Myocyte (in vitro differentiated cells): ENCODE data around the gene FBN3. TPM values are rescaled to one million over a fixed set of nuclear protein-coding genes. Genes with fewer than 3 reads are reported as not detected.

ENCODE experiments used
- DNase-seq: peaks from one replicate; pipeline ENCODE4 v3.0.0-alpha.2; 2012; ENCODE audit warnings: low read depth
- total RNA-seq: library from RNA; depleted of rRNA; stranded (reverse); fragments of >200 nt; gene quantifications from 2 replicates; pipeline ENCODE4 v1.2.3, GENCODE V29; 2014

The FBN3 gene
- total RNA-seq, 1 donor from 2014 or later: not detected

DNA sequence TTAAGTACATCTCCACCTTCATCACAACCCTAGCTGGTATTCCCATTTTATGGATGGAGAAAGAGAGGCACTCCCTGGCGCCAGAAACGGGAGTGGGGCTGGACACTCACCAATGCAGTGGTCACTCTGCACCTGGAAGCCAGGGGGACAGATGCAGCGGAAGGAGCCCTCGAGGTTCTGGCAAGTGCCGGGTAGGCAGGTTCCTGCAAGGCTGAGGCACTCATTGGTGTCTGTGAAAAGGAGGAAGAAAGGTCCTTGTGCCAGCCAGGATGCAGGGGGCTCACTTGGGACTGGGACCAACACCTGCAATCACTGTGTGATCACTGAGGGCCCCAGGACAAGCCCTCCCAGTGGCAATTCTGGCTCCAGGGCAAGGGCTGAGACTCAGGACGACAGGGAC, 55.1 kb downstream of the FBN3 start:
- no peak for DNase-seq

DNA sequence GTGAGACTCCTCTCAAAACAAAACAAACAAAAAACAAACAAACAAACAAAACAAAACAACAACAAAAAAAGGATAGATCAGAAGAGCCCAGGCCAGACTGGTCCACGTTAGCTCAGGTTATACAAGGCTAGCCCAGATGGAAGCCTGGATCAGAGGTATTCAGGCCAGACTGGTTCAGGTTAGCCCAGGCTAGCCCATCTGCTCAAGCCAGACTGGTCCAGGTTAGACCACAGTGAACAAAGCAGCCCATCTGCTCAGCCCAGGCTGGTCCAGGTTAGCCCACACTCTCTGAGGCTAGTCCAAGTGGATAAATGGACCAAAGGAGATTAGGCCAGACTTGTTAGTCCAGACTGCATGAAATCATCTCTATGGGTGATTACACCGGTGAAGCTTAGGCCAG, 55.7 kb downstream of the FBN3 start:
- DNase-seq: no peak

DNA sequence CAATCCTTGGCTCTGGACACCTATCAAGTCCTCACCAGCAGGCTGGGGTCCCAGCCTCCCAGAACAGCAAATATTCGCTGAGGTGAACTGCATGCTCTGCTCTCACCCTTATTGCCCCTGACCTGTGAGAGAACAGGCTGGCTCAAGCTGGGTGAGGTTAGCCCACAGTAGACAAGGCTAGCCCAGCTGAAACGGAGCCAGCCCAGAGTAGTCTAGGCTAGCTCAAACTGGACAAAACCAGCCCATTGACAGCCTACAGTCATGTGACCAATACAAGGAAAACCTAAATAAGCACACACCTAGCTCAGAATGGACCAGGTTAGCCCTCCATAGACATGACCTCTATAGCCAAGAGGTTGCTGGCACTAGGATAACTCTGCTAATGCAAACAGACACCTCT, 58.4 kb downstream of the FBN3 start:
- DNase-seq: no peak

- no peak for DNase-seq
Measured at GRCh38 chr19:8089664-8090601, 59.5 kb downstream of the FBN3 start.

DNA sequence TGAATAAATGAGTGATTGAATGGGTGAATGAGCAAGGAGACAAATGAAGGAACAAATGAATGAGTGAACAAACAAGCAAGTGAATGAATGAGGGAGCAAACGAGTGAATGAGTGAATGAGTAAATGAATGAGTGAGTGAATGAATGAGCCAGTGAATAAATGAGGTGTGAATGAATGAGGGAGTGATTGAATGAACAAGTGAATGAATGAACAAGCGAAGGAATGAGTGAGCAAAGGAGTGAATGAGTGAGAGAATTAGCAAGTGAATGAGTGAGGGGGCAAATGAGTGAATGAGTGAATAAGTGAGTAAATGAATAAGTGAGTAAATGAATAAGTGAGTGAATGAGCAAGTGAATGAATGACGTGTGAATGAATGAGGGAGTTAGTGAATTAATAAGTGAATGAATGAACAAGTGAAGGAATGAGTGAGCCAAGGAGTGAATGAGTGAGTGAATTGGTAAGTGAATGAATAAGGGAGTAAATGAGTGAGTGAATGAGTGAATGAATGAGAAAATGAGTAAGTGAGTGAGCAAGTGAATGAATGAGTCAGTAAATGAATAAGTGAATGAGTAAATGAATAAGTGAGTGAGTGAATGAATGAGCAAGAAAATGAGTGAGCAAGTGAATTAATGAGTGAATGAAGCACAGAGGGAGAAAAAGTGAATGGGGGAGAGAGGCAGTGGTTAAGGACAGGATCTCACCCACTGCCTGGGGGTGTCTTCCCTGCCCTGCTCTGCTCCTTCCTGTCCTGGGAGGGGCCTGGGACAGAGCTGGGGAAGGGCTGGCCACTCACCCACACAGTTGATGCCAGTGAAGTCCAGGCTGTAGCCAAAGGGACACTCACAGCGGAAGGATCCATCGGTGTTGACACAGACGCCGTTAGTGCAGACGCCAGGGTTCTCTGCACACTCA, 60.4 kb downstream of the FBN3 start:
- no peak for DNase-seq

DNA sequence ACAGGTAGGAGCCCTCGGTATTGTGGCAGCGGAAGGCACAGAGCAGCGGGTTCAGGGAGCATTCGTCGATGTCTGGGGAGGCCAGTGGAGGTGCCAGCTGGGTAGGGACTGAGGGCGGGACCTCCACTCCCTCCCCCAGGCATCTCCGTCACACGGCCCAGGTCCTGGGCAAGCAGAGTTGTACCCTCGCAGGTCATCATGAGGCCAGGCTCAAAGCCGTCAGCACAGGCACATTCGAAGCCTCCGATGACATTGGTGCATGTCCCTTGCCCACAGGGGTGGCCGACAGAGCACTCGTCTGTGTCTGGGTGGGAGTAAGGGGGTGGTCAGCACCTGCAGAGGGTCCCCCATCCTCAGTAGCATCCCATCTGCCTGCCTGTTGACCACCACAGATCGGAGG, 61.5 kb downstream of the FBN3 start:
- DNase-seq: no peak

- DNase-seq: no peak
Measured at GRCh38 chr19:8086849-8087248, 62.5 kb downstream of the FBN3 start.

DNA sequence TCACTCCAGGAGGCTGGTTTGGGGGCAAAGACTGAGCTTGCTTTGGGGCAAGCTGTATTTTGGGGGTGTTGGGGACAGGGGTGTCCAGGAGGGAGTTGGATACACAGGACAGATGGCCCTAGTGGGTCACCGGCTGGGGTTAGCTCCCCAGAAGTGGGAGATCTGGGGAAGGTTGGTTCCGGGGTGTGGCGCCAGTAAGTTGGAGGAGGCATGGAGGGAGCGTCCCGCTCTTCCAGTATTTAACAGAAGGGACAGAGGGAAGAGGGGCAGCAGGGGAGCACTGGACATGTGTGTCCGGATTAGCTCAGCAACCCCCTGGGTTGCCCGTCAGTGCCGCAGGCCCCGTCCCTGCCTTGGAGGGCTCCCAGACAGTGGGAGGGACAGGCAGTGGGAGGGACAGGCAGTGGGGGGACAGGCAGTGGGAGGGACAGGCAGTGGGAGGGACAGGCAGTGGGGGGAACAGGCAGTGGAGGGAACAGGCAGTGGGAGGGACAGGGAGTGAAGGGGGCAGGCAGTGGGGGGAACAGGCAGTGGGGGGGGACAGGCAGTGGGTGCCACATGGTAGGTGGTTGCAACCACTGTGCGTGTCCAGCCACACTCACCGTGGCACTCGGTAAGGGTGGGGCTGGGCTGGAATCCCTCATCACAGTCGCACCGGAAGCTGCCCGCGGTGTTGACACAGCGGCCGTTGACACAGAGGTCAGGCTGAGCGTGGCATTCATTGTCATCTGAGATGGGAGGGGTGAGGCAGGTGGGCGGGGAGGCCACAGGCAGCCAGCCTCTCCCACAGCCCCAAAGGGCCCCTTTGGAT, 63.6 kb downstream of the FBN3 start:
- peak; percentile 13 for DNase-seq

DNA sequence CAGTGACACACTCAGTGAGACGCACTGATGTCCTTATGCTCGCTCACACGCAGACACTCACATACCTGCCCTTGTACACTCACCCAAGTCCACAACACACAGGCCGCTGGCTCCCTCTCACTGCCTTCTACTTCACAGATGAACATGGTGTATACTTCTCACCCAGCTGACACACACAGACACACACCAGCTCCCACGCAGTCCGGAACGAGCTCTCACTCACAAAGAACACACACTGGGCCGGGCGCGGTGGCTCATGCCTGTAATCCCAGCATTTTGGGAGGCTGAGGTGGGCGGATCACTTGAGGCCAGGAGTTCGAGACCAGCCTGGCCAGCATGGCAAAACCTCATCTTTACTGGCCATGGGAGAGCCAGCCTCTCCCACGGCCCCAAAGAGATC, 65.2 kb downstream of the FBN3 start:
- DNase-seq: no peak

GRCh38 chr19:8083141-8083540, 66.3 kb downstream of the FBN3 start:
- no peak for DNase-seq

DNA sequence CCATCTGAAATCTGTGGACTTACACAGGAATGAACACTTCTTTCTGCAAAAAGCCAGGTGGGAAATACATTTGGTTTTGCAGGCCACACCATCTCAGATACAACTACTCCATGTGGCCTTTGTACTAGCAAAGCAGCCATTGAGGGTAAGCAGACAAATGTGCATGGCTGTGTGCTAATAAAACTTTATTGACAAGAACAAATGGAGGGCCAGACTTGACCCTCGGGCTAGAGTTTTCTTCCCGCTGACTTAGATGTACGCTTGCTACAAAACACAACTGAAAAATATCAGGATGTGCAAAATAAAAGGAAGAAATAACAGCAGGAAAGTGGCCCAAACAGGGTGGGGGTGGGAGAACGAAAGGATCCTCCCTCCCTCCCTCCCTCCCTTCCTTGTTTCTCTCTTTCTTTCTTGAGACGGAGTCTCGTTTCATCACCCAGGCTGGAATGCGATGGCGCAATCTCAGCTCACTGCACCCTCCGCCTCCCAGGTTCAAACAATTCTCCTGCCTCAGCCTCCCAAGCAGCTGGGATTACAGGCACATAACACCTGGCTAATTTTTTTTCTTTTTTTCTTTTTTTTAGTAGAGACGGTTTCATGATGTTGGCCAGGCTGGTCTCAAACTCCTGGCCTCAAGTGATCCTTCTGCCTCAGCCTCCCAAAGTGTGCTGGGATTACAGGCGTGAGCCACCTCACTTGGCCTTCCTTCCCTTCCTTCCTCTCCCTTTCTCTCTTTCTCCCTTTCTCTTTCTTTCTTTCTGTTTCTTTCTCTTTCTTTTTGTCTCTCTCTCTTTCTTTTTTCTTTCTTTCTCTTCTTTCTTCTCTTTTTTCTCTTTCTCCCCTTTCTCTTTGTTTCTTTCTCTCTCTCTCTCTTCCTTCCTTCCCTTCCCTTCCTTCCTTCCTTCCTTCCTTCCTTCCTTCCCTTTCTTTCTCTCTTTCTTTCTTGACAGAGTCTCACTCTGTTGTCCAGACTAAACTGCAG, 67.5 kb downstream of the FBN3 start:
- DNase-seq: no peak

DNA sequence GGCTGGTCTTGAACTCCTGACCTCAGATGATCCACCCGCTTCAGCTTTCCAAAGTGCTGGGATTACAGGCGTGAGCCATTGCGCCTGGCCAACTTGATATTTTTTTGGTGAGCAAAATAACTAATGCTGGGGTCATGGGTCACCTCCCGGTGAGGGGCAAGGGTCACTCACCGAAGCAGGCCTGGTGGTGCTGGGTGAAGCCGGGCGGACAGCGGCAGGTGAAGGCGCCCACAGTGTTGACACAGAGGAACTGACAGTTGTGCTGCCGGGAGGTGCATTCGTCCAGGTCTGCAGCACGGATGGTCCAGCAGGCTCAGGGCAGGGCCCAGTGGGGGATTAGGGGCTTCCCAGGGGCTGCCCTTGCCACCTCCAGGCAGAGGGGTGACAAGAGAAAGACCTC, 68.6 kb downstream of the FBN3 start:
- no peak for DNase-seq

DNA sequence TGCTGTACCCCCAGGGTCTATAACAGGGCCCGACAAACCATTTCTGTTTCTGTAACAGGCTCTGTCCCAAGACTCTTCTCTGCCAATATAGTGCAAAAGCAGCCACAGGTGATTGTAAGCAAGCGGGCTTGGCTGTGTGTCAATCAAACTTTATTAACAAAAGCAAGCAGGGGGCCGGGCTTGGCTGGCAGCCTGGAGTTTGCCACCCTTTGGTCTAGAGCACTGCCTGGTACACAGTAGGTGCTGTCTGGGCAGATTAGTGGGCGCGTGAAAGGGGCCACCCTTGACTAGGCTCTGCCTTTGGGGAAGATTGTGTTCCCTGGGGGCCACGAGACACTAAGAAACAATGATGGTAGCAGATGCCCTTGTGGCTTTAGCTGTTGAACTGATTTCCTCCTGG, 69.4 kb downstream of the FBN3 start:
- DNase-seq: no peak

- DNase-seq: no peak
Measured at GRCh38 chr19:8075158-8076074, 74.0 kb downstream of the FBN3 start.

- DNase-seq: no peak
Measured at GRCh38 chr19:8074501-8074900, 74.9 kb downstream of the FBN3 start.

GRCh38 chr19:8071912-8072311, 77.5 kb downstream of the FBN3 start:
- DNase-seq: no peak

- DNase-seq: no peak
Measured at GRCh38 chr19:8069096-8069973, 80.1 kb downstream of the FBN3 start.

DNA sequence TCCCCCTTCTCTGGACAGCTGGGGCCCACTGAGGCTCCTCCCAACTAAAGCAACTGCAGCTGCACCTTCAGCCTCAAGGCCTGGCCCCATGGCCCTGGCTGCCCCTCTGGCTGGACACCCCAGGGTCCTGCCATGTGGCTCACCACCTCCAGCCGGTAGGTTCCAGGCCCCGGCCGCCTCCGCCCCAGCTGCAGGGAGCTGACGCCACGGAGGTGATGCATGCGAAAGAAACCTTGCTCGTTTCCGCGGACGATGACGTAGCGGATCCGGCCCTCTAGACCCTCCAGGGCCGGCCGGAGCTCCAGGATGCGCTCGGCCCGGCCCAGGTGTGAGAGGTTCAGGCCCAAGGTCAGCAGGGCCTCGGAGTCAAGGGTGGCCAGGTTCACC, 83.5 kb downstream of the FBN3 start:
- DNase-seq: no peak
